ENCODE data around the gene FAM229A.

FAM229A gene

GRCh38 chr1:32346532-32347157, 15.6 kb downstream of the FAM229A start:
- no peak for DNase-seq

- DNase-seq = peak; percentile 81
Measured at GRCh38 chr1:32345289-32345827, 16.9 kb downstream of the FAM229A start.

DNA sequence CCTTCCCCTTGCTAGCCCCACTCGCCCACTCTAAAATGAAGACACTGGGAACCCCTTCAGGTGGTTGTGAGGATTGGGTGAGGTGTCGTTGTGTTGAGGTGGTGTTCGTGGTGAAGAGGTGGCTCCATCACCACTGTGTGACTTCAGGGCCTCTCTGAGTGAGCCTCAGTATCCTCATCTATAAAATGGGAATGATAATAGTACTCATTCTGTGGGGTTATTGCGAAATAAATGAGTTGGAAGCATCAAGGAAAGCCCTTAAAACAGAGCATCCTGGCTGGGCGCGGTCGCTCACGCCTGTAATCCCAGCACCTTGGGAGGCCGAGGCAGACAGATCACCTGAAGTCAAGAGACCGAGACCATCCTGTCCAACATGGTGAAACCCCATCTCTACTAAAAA, 19.6 kb downstream of the FAM229A start:
- DNase-seq = no peak

DNA sequence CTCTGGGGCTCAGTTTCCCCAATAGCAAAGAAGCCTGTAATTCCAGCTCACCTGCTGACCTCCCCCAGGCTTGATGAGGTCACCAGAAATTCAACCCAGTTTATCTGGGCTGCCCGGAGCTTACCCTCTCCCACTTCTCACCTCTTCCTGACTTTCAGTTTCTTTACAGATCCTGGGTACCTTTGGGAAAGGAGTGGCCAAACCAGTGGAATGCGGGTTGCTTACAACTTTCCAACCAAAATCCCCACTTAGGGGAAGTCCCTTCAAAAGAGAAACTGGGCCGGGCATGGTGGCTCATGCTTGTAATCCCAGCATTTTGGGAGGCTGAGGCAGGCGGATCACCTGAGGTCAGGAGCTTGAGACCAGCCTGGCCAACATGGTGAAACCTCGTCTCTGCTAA, 20.3 kb downstream of the FAM229A start:
- no peak for DNase-seq

GRCh38 chr1:32341186-32341757, 21.0 kb downstream of the FAM229A start:
- DNase-seq = no peak

DNA sequence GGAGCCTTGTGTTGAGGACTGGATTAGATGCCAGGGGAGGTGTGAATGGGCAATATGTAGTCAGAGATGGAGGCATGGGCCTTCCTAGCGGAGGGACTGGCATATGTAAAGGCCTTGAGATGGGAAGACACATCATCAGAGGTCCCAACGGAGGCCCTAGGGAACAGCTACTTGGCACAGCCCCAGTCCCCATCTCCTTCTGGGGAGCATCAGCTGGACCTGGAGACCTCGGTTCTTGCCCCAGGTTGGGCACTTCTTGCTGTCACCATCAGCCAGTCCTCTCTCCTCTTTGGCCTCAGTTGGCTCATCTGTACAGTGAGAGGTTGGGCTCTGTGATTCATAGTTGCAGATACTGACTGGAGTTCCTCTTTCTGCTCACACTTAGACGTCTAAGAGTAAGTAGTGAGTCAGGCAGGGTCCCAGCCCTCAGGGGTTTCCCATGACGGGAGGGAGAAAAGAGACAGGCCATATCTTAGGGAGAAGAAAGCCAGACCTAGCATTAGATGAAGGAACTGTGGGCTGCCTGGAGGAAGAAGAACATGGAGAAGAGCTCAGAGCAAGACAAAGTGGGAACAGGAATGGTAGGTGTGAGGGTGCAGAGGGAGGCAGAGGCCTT, 22.8 kb downstream of the FAM229A start:
- DNase-seq = no peak

- no peak for DNase-seq
Measured at GRCh38 chr1:32338637-32339145, 23.6 kb downstream of the FAM229A start.

DNA sequence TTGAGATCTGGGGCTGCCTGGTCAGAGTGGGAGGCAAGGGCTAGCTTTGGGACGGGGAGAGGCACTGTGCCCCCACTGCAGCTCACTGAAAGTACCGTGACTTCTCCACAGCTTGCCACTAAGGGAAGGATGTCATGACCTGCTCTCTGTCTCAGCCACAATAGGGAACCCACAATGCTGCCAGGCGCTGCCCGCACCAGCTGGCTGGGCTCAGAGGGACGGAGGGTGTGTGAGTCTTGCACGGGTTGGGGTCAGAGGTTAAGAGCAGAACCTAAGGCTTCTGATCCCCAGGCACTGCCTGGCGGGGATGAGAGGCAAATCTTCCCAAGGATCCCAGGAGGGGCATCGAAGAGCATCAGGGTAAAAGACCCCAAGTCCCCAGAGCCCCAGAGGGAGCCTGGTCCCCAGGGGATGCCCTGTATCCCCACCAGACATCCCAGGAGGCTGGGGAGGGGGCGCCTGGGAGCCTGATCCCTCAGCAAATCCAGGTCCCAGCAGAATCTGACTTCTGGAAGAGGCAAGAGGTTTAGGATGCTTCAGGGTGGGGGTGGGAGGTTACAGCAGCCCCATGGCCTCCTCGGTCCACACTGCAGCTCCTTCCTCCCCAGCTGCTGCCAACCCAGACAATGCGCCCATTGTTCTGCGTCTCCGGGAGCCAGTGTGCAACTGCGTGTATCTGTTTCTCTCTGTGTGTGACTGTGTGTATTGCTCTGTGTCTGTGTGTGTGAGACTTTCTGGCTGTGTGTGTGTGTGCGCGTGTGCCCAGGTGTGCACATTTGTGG, 24.2 kb downstream of the FAM229A start:
- no peak for DNase-seq

DNA sequence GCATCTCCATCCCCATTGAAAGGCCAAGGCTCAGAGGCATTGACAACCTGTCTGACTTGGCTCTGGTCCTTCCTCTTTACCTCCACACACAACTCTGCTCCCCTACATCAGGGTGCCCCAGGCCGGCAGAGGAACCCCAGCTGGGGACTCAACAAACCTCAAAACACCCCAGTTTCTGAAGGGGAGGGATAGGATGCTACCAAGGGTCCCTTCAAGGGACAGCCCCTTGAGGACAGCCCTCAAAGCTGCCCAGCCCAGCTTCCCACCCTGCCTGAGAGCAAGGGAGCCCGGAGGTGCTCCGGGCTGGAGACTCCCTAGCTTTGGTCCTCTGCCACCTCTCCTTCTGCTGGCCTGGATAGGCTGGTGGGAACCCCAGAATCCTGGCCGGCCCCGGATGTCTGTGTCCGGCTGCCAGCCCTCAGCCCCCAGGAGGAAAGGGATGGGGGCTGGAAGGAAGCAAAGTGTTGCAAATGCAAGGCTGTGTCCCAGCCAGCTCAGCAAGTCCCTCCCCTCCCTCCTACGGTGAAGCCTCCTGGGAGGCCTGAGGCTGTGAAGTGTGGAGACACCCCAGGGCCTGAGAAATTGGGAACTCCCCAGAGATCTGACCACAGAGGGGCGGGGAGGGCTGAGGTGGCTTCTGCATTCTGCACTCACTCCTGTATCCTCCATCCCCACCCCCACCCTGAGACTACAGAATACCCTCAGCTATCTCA, 25.2 kb downstream of the FAM229A start:
- DNase-seq = peak; percentile 68

DNA sequence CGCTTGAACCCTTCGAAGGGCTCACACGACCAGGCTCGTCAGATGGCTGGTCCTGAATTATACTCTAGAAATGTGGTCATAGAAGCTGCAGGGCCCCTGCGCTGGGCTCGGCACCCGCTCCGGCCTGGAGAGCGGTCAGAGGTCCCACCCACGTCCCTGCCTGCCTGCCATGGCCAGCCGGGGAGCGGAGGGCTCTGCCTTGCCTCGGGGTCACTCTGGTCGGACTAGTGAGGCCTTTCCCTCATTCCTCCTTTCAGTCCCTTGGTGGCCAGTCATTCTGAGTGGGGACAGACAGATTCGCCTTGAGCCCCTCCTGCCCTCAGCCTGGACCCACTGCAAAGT, 25.7 kb downstream of the FAM229A start:
- DNase-seq = no peak

GRCh38 chr1:32335790-32336590, 26.3 kb downstream of the FAM229A start, which contains the start of gene MARCKSL1:
TSS of gene MARCKSL1 (minus strand) at chr1:32336233. CDS start at chr1:32336033, 200 bp downstream.
- peak; percentile 67 for DNase-seq

DNA sequence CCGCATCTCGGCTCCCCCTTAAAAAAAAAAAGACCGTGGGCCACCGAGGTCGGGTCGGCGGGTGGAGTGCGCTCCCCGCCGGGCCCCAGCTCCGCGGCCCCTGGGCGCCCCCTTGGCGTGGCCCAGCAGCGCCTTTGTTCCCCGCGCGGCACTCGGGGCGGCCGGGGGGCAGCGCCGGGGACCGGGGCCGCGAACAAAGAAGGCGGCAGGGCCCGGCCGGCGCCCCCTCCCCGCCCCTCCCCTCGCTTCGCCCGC, 26.8 kb downstream of the FAM229A start:
- no peak for DNase-seq

DNA sequence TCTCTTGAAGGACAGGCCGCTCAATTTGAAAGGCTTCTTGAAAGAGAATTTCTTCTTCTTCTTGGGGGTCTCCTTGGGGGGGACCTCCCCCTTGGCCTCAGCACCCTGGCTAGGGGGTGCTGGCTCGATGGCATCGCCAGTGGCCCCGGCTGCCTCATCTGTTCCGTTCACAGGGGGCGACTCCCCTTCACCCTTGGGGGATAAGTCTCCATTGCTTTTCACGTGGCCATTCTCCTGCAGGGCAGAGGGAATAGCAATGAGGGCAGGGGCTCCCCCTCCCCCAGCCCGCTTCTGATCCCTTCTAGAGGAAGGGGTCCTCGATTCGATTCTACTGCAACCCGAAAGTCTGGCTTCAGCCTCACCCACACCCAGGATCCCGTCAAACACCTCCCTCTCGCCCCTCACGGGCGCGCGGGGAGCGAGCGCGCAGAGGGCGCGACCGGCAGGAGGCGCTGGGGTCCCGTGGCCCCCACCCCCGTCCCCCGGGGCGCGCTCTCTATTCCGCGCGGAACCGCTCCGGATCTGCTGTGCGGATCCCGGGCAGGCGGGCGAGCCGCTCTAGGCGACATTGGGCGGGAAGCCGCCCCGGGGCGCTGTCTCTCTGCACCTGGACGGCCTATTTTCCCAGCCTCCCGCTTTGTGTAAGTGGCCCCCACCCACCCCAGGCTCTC, 27.3 kb downstream of the FAM229A start:
- DNase-seq = peak; percentile 46

- no peak for DNase-seq
Measured at GRCh38 chr1:32334274-32334861, 27.9 kb downstream of the FAM229A start.

GRCh38 chr1:32333251-32333963, 28.9 kb downstream of the FAM229A start:
- no peak for DNase-seq

GRCh38 chr1:32332290-32333079, 29.8 kb downstream of the FAM229A start:
- no peak for DNase-seq

DNA sequence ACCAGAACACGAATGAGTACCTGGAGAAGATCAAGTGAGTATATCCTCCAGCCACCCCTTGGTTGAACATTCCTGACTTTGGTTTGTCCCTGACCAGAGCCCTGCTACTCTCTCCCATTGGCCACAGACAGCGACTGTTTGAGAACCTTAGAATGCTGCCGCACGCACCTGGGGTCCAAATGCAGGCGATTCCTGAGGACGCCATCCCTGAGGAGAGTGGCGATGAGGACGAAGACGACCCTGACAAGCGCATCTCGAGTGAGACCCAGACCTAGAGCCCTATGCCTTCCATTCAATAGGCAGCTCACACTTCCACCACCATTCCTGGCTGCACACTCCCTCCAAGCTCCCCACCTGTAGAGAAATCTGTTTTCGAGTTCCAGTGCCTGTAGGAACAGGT, 30.7 kb downstream of the FAM229A start:
- DNase-seq = no peak

DNA sequence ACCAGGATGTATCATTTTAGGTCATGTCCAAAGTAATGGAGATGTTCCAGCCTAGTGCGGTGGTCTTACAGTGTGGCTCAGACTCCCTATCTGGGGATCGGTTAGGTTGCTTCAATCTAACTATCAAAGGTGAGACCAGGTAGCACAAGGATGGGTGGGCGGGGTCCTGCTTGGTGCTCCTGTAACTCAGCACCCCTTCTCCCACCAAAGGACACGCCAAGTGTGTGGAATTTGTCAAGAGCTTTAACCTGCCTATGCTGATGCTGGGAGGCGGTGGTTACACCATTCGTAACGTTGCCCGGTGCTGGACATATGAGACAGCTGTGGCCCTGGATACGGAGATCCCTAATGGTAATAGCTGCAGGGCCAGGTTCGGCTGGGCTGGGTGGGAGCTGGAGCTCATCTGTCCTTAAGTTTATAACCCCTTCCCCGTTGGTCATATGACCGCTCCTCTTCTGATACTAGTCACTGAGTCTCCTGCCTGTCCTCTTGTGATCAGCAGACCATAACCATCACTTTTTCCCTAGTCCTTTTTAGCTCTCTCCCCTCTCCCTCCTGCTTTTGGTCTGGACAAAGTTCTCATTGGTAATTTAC, 31.6 kb downstream of the FAM229A start:
- no peak for DNase-seq

DNA sequence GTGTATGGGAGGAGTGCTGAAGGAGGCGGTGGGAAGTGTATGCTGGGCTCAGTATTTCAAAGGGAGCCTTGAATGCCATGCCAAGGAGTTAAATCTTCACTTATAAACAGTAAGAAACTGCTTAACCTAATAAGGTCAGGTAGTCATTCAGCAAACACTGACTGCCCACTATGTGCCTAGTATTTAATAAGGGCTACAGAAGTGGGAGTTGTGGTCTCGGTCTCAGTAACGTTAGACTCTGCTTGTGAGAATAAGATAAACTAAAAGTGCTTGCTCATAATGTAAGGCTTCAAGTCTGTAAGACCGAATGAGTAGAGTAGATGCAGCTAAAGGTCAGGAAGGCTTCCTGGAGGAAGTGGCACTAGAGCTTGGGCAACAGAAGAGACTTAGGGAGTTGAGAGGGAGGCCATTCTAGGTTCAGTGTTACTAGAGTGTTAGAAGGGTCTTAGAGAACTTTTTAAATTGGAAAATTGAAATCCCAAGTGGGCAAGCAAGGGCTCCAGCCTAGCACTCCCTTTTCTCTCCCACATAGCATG, 32.3 kb downstream of the FAM229A start:
- no peak for DNase-seq
